Epithelial cell of proximal tubule (primary cell): ENCODE results near the gene INSM2. TPM values are rescaled to one million over a fixed set of nuclear protein-coding genes. Genes with fewer than 3 reads are reported as not detected.

ENCODE experiments used
- DNase-seq: peaks from one replicate; pipeline ENCODE4 v3.0.0-alpha.2; 2011; ENCODE audit warnings: low read depth
- H3K4me3 ChIP-seq: 2 replicates; pipeline ENCODE4 v1.5.1; 2011; ENCODE audit warnings: low read depth, mild to moderate bottlenecking, low read length
- CTCF ChIP-seq: conservative IDR thresholded peaks from 2 replicates; pipeline ENCODE4 v1.5.1; 2012; ENCODE audit warnings: low read depth, mild to moderate bottlenecking, low read length
- total RNA-seq: library from RNA; depleted of rRNA; stranded (reverse); fragments of >200 nt; gene quantifications from 2 replicates; pipeline ENCODE4 v1.2.3, GENCODE V29; 2015

INSM2 gene
- total RNA-seq, 1 donor from 2014 or later: not detected

DNA sequence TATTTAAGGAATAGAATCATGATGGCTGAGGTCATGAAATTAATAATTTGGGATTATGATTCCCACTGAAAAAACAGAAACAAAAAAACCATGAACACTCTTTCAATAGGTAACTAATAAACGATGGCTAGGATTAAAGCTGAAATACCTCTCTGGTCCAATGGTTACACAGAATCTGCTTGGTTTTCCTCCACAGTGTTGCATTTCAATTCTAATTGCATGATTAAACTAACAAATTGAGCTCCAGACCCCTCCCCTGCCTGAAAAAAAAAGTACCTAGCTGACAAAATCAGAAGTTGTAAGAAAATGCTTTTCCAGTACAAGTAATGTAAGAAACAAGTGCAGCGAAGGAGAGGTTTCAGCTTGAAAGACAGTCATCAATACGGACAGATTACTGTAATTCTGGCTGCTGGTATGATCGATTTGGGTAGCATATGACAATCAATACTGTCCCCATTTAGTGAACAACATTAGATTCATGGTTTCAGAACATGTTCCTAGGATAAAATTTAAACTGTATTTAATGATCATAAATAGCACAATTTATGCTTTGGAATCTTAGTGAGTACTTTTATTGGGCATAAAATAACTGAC lies 32.0 kb downstream of the INSM2 start:
- no peak for TF ChIP-seq CTCF
- no peak overlapping the region for H3K4me3 ChIP-seq
- DNase-seq: peak; percentile 22

DNA sequence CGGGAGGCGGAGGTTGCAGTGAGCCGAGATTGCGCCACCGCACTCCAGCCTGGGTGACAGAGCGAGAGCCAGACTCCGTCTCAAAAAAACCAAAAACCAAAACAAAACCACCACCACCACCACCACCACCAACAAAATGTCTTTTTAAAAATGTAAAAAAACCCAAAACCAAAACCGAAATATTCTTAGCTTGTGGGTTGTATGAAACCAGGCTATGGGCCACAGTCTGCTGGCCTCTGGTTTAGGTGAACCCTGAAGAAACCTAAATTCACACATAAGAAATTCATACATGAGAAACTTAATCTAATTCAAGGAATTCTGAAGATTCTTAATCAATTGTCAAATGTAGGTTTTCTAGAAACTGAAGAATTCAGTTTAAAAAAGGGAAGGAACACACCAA lies 37.6 kb downstream of the INSM2 start:
- no peak overlapping the region for H3K4me3 ChIP-seq
- TF ChIP-seq CTCF: no peak
- no peak for DNase-seq

DNA sequence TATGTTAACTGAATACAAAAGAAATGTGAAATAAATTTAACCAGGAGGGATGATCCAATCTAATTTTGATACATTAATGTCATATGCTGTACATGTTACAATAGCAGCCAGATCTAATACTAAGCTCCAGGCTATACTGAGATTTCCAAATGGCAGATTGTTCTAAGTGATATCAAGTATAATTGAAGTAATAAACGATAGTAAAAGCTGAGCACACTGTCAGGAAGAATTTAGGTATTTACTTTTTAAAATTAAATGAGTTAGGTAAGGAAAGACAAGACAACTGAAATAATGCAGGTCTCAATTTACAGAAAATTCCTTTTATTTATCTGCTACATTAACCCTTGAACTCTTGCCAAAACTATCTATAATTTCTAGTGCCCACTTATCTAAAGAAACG lies 39.9 kb downstream of the INSM2 start:
- no peak for DNase-seq
- H3K4me3 ChIP-seq: no peak overlapping the region
- no peak for TF ChIP-seq CTCF

- DNase-seq: no peak
- H3K4me3 ChIP-seq: no peak overlapping the region
- no peak for TF ChIP-seq CTCF
Measured at GRCh38 chr14:35576260-35576659, 42.3 kb downstream of the INSM2 start.

- DNase-seq: no peak
- H3K4me3 ChIP-seq: no peak overlapping the region
- no peak for TF ChIP-seq CTCF
Measured at GRCh38 chr14:35576856-35577255, 42.9 kb downstream of the INSM2 start.

GRCh38 chr14:35578135-35578534 lies 44.2 kb downstream of the INSM2 start:
- no peak for DNase-seq
- H3K4me3 ChIP-seq: no peak overlapping the region
- TF ChIP-seq CTCF: no peak

DNA sequence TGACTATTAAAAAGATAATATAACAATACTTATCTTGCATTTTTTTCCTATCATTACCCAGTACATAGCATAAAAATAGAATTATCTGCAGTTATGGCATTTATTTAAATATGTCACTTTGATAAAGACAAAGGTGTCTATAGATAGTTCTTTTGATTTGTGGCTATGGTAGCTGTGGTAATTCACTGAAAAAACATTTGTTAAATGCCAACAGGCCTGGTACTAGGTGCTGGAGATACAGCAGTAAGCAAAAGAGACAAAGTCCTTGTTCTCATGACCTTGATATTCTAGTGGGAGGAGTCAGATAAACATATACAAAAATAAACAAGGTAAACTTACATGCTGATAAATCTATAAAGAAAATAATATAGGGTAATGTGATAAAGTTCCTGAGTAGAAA lies 44.7 kb downstream of the INSM2 start:
- TF ChIP-seq CTCF: no peak
- H3K4me3 ChIP-seq: no peak overlapping the region
- DNase-seq: no peak

Other genes starting within 250 kb of the INSM2 start
- gene PSMA6, start 241.8 kb upstream of the INSM2 start, total RNA-seq: 196 and 303 TPM in 2 replicates
- 154 and 203 TPM in 2 replicates for gene NFKBIA, start 129.4 kb upstream of the INSM2 start, total RNA-seq